IMR-90 (cell line): ENCODE measurements around the gene VAT1L. TPM values are rescaled to one million over a fixed set of nuclear protein-coding genes. Genes with fewer than 3 reads are reported as not detected.

Source experiments
- ATAC-seq: fragments of 200-7000 bp; cut with Tn5 transposase; 2 replicates; pipeline ENCODE4 v1.9.1; 2020; ENCODE audit warnings: low read depth, mild to moderate bottlenecking, moderate library complexity
- BruUV-seq: library from RNA; stranded (reverse); fragments of 400-500 nt; replicated peaks from 2 replicates; lab custom pipeline; 2021; lab: Mats Ljungman, UMichigan
- CTCF ChIA-PET: fragments of 300-600 bp; formaldehyde crosslinking; extraction: SDS; loops from one replicate; lab custom pipeline; 2021; ENCODE audit warnings: antibody characterized with exemption; lab: Yijun Ruan, JAX
- POLR2A ChIA-PET: fragments of 300-600 bp; sonication (Branson Sonifier 250); formaldehyde crosslinking; loops from one replicate; lab custom pipeline; 2022; ENCODE audit warnings: antibody characterized with exemption; ENCODE audit not compliant: unreplicated experiment; lab: Charles Lee
- DNase-seq: peaks from one replicate; pipeline ENCODE4 v3.0.0; 2013
- H2AFZ ChIP-seq: replicated peaks from 2 replicates; pipeline ENCODE3; 2013; ENCODE audit warnings: low read length, mild to moderate bottlenecking; ENCODE audit not compliant: poor library complexity
- H2AK5ac ChIP-seq: 2 replicates; pipeline ENCODE4 v1.6.1; 2013; ENCODE audit warnings: low read depth, low read length, inconsistent platforms
- H2AK9ac ChIP-seq: replicated peaks from 2 replicates; pipeline ENCODE3; 2013; ENCODE audit warnings: mild to moderate bottlenecking, low read depth, low read length, moderate library complexity; ENCODE audit not compliant: poor library complexity
- H2BK120ac ChIP-seq: 2 replicates; pipeline ENCODE4 v1.6.1; 2013; ENCODE audit warnings: low read depth, low read length, inconsistent platforms
- H2BK15ac ChIP-seq: 3 replicates; pipeline ENCODE4 v1.6.1; 2013; ENCODE audit warnings: low read depth, low read length, inconsistent platforms
- H2BK20ac ChIP-seq: 2 replicates; pipeline ENCODE4 v1.6.1; 2013; ENCODE audit warnings: low read depth, mild to moderate bottlenecking, inconsistent platforms, low read length, moderate library complexity
- H2BK5ac ChIP-seq: 2 replicates; pipeline ENCODE4 v1.6.1; 2013; ENCODE audit warnings: mild to moderate bottlenecking, low read depth, low read length, inconsistent platforms; ENCODE audit not compliant: poor library complexity, severe bottlenecking
- H3K14ac ChIP-seq: replicated peaks from 2 replicates; pipeline ENCODE4 v1.6.1; 2013; ENCODE audit warnings: low read depth, low read length, inconsistent platforms
- H3K18ac ChIP-seq: 2 replicates; pipeline ENCODE4 v1.6.1; 2013; ENCODE audit warnings: low read depth, low read length, control low read depth
- H3K23ac ChIP-seq: 2 replicates; pipeline ENCODE4 v1.6.1; 2013; ENCODE audit warnings: low read depth, low read length, inconsistent platforms
- H3K27ac ChIP-seq: 2 replicates; pipeline ENCODE4 v1.5.1; 2013; ENCODE audit warnings: mild to moderate bottlenecking, control low read depth, low read length; ENCODE audit not compliant: insufficient read depth
- H3K27me3 ChIP-seq: 2 replicates; pipeline ENCODE4 v1.6.1; 2013; ENCODE audit warnings: low read length; ENCODE audit not compliant: control insufficient read depth, insufficient read depth
- H3K36me3 ChIP-seq: 2 replicates; pipeline ENCODE4 v1.6.1; 2013; ENCODE audit warnings: low read length, mixed read lengths; ENCODE audit not compliant: control insufficient read depth, insufficient read depth
- H3K4ac ChIP-seq: 2 replicates; pipeline ENCODE4 v1.6.1; 2013; ENCODE audit warnings: low read depth, low read length, inconsistent platforms
- H3K4me1 ChIP-seq: 2 replicates; pipeline ENCODE4 v1.6.1; 2013; ENCODE audit warnings: low read length, mixed read lengths; ENCODE audit not compliant: control insufficient read depth, insufficient read depth
- H3K4me2 ChIP-seq: 2 replicates; pipeline ENCODE4 v1.6.1; 2013; ENCODE audit warnings: low read depth, mild to moderate bottlenecking, control low read depth, low read length, moderate library complexity
- H3K4me3 ChIP-seq: 2 replicates; pipeline ENCODE4 v1.5.1; 2013; ENCODE audit warnings: low read depth, mild to moderate bottlenecking, control low read depth, low read length, moderate library complexity; ENCODE audit not compliant: insufficient read depth
- H3K56ac ChIP-seq: 2 replicates; pipeline ENCODE4 v1.6.1; 2013; ENCODE audit warnings: low read length, inconsistent platforms; ENCODE audit not compliant: insufficient read depth; ENCODE audit errors: extremely low read depth
- H3K79me1 ChIP-seq, 2 experiments: 2 replicates each; pipeline ENCODE4 v1.6.1; 2013; ENCODE audit warnings: low read length in 2 of 2, inconsistent platforms in 1 of 2, low read depth in 1 of 2
- H3K9ac ChIP-seq: 2 replicates; pipeline ENCODE4 v1.6.1; 2013; ENCODE audit warnings: low read depth, low read length, control low read depth
- H3K9me1 ChIP-seq: 2 replicates; pipeline ENCODE4 v1.6.1; 2013; ENCODE audit warnings: low read length, inconsistent platforms; ENCODE audit not compliant: insufficient read depth
- H3K9me3 ChIP-seq: 2 replicates; pipeline ENCODE4 v1.6.1; 2013; ENCODE audit warnings: low read length; ENCODE audit not compliant: control insufficient read depth, insufficient read depth
- H4K20me1 ChIP-seq: 2 replicates; pipeline ENCODE4 v1.6.1; 2013; ENCODE audit warnings: low read length, inconsistent platforms; ENCODE audit not compliant: insufficient read depth
- H4K5ac ChIP-seq: 2 replicates; pipeline ENCODE4 v1.6.1; 2013; ENCODE audit warnings: mild to moderate bottlenecking, low read depth, low read length, control low read depth
- H4K8ac ChIP-seq, 2 experiments: 2 replicates each; pipeline ENCODE4 v1.6.1; 2013; ENCODE audit warnings: low read depth in 2 of 2, low read length in 2 of 2, control low read depth in 1 of 2, inconsistent platforms in 1 of 2
- H4K91ac ChIP-seq: 2 replicates; pipeline ENCODE4 v1.6.1; 2013; ENCODE audit warnings: low read depth, low read length, inconsistent platforms; ENCODE audit not compliant: insufficient read depth
- BHLHE40 ChIP-seq: fragments of 150-350 bp; IDR thresholded peaks from 2 replicates; pipeline ENCODE4 v1.6.1; 2016; ENCODE audit warnings: mild to moderate bottlenecking, low read depth, low read length
- CHD1 ChIP-seq: IDR thresholded peaks from 2 replicates; pipeline ENCODE4 v1.6.1; 2012; ENCODE audit warnings: low read depth, low read length, improper control_type of control experiment
- ELK1 ChIP-seq: fragments of 150-350 bp; IDR thresholded peaks from 2 replicates; pipeline ENCODE4 v1.6.1; 2016; ENCODE audit warnings: low read depth, mild to moderate bottlenecking, low read length, moderate library complexity, borderline replicate concordance
- FOS ChIP-seq: fragments of 150-350 bp; IDR thresholded peaks from 2 replicates; pipeline ENCODE4 v1.6.1; 2016; ENCODE audit warnings: low read depth, low read length
- MAFK ChIP-seq: IDR thresholded peaks from 2 replicates; pipeline ENCODE4 v1.6.1; 2012; ENCODE audit warnings: low read depth, low read length, improper control_type of control experiment
- MAZ ChIP-seq: IDR thresholded peaks from 2 replicates; pipeline ENCODE4 v1.6.1; 2012; ENCODE audit warnings: low read depth, mild to moderate bottlenecking, low read length, improper control_type of control experiment, moderate library complexity, borderline replicate concordance
- MXI1 ChIP-seq: IDR thresholded peaks from 2 replicates; pipeline ENCODE4 v1.6.1; 2012; ENCODE audit warnings: low read depth, mild to moderate bottlenecking, low read length, moderate library complexity, borderline replicate concordance
- NFE2L2 ChIP-seq: fragments of 150-350 bp; IDR thresholded peaks from 2 replicates; pipeline ENCODE4 v1.6.1; 2016; ENCODE audit warnings: low read depth, mild to moderate bottlenecking, low read length
- POLR2A ChIP-seq: IDR thresholded peaks from 2 replicates; pipeline ENCODE4 v1.6.1; 2012; ENCODE audit warnings: mild to moderate bottlenecking, low read depth, low read length
- RAD21 ChIP-seq: IDR thresholded peaks from 2 replicates; pipeline ENCODE4 v1.6.1; 2012; ENCODE audit warnings: low read length, improper control_type of control experiment
- RCOR1 ChIP-seq: IDR thresholded peaks from 2 replicates; pipeline ENCODE4 v1.6.1; 2012; ENCODE audit warnings: mild to moderate bottlenecking, low read length, improper control_type of control experiment; ENCODE audit not compliant: insufficient replicate concordance
- SMC3 ChIP-seq: fragments of 150-350 bp; IDR thresholded peaks from 2 replicates; pipeline ENCODE4 v1.6.1; 2016; ENCODE audit warnings: low read depth, mild to moderate bottlenecking, antibody characterized with exemption, low read length, moderate library complexity
- USF2 ChIP-seq: fragments of 150-350 bp; IDR thresholded peaks from 2 replicates; pipeline ENCODE4 v1.6.1; 2017; ENCODE audit warnings: mild to moderate bottlenecking, antibody characterized with exemption, low read length, low read depth
- WGBS, 2 experiments: methylation state at CpG; one replicate each; pipeline versions ENCODE4 v1.1.5 to v1.1.7; 2013; ENCODE audit warnings: missing lambda C conversion rate in 2 of 2; ENCODE audit not compliant: insufficient read length in 1 of 2; ENCODE audit errors: extremely low coverage in 2 of 2; 5-methylcytosine and 5-hydroxymethylcytosine counted together
- dilution Hi-C: fragments of 300-500 bp; cut with HindIII; formaldehyde crosslinking; loops from one replicate; pipeline ENCODE4 v1.14.3; 2018; ENCODE audit warnings: low sequenced_read_pairs; ENCODE audit not compliant: unreplicated experiment
- in situ Hi-C: fragments of 300-500 bp; cut with MboI; formaldehyde crosslinking; loops from 3 replicates; pipeline ENCODE4 v1.14.3; 2019; ENCODE audit warnings: low sequenced_read_pairs, inconsistent platforms, mixed read lengths
- intact Hi-C: fragments of 100-400 bp; cut with micrococcal nuclease; formaldehyde crosslinking; loops from 2 replicates; pipeline ENCODE4 v1.10.0; 2022
- polyA plus RNA-seq, 3 experiments: library from polyadenylated mRNA; depleted of rRNA; stranded (reverse); fragments of >200 nt; gene quantifications; 2 replicates each; pipeline ENCODE4 v1.2.3, GENCODE V29; 2012; ENCODE audit warnings: low replicate concordance in 1 of 3
- total RNA-seq: library from RNA; depleted of rRNA; stranded (reverse); fragments of >200 nt; gene quantifications from 2 replicates; pipeline ENCODE4 v1.2.3, GENCODE V29; 2012
- TF ChIP-seq, protein P1 (sequence below): conservative IDR thresholded peaks from 2 replicates; pipeline ENCODE4 v1.5.1; 2012; ENCODE audit warnings: mild to moderate bottlenecking, low read depth, low read length, improper control_type of control experiment

The VAT1L gene
- total and polyA plus RNA-seq, 2 of the 4 experiments (the other 2 are of a cell fraction) = 15.4 to 18.5 TPM

DNA sequence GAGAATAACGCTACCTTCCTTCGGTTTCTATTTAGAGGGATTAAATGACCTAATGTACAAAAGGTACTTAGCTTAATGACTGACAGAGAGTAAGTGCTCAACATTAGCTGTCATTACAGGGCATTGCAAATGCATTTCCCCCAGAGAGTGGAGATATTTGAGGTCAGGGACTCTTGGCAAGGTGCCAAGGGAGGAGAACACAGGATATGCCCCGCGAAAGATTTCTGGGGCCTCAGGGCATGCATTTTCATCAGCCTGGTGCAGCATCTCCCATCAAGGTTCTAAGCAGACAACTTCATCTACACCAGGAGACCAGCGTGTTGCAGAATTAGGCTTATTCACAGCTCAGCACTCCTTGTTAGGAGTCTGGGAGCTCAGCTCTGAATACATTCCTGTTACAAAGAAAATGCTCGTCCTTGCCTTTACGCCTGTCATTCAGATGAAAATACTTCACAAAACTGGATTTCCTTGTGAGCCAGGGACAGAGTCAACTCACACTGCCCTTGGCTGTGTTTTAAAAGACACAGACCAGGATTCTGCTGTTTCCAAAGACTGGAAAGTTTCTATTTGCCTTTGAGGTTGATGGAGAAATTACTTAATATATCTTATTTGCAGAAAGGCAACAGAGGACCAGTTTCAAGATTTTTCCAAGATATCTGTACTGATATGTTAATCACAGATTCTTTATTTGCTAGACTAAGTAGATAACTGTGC lies 108.2 kb downstream of the VAT1L start:
- POLR2A ChIA-PET = no interaction called here
- H2BK120ac ChIP-seq = peak overlapping the region; percentile 96
- in situ Hi-C loops (no loop called here), intact Hi-C loops (loop anchor here (5.0 kb wide), 1 partner anchor 174 kb away; the partner anchor contains the start of gene NUDT7), dilution Hi-C loops (no loop called here)
- H3K9me1 ChIP-seq = peaks cover 20% of the 10 kb centered on the region
- H3K4me3 ChIP-seq = no peak overlapping the region
- WGBS, 2 experiments = no CpG with 5 or more reads among the region's 7 CpGs
- H4K8ac ChIP-seq = peak overlapping the region in 1 of 2 experiments; percentile 41; a peak in 1 of 4 replicates
- 0 out of 2 replicates have a peak overlapping the region, but pooled peaks have one; percentile 11 for H3K23ac ChIP-seq
- DNase-seq = no peak
- peak overlapping the region; percentile 20; the same call in 1 of the 2 replicates for H3K27ac ChIP-seq
- peak overlapping the region; percentile 43 for H4K91ac ChIP-seq
- H2BK5ac ChIP-seq = peak overlapping the region; percentile 32
- H3K9me3 ChIP-seq = no peaks in the 10 kb centered on the region
- peak overlapping the region; percentile 18 for H3K4me2 ChIP-seq
- H3K4ac ChIP-seq = peak overlapping the region; percentile 91
- H3K4me1 ChIP-seq = peaks cover 25% of the 10 kb centered on the region
- H3K9ac ChIP-seq = no peak overlapping the region
- peak overlapping the region; percentile 80 for H2BK20ac ChIP-seq
- H3K18ac ChIP-seq = peak overlapping the region; percentile 79
- no peaks in the 10 kb centered on the region for H3K36me3 ChIP-seq
- CTCF ChIA-PET = no interaction called here
- H2BK15ac ChIP-seq = peak overlapping the region; percentile 69; the same call in 1 of the 3 replicates
- 0 out of 2 replicates have a peak overlapping the region, but pooled peaks have one; percentile 10 for H3K56ac ChIP-seq
- H2AK5ac ChIP-seq = 0 out of 2 replicates have a peak overlapping the region, but pooled peaks have one; percentile 6
- no peak for ATAC-seq
- no peak overlapping the region for H2AK9ac ChIP-seq
- BruUV-seq = no TSS peak
- no peaks in the 10 kb centered on the region for H4K20me1 ChIP-seq
- H3K27me3 ChIP-seq = no peaks in the 10 kb centered on the region
- peak overlapping the region; percentile 5 for H2AFZ ChIP-seq
- H3K14ac ChIP-seq = no peak overlapping the region; the same call in 1 of the 2 replicates
- H3K79me1 ChIP-seq = no peaks in the 10 kb centered on the region
- peak overlapping the region; percentile 58 for H4K5ac ChIP-seq
- TF ChIP-seq MAZ = no peak
- no peak for TF ChIP-seq ELK1
- TF ChIP-seq NFE2L2 = no peak
- TF ChIP-seq, protein P1, sequence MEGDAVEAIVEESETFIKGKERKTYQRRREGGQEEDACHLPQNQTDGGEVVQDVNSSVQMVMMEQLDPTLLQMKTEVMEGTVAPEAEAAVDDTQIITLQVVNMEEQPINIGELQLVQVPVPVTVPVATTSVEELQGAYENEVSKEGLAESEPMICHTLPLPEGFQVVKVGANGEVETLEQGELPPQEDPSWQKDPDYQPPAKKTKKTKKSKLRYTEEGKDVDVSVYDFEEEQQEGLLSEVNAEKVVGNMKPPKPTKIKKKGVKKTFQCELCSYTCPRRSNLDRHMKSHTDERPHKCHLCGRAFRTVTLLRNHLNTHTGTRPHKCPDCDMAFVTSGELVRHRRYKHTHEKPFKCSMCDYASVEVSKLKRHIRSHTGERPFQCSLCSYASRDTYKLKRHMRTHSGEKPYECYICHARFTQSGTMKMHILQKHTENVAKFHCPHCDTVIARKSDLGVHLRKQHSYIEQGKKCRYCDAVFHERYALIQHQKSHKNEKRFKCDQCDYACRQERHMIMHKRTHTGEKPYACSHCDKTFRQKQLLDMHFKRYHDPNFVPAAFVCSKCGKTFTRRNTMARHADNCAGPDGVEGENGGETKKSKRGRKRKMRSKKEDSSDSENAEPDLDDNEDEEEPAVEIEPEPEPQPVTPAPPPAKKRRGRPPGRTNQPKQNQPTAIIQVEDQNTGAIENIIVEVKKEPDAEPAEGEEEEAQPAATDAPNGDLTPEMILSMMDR = no peak
- TF ChIP-seq RAD21 = no peak
- no peak for TF ChIP-seq FOS
- TF ChIP-seq MXI1 = no peak
- TF ChIP-seq CHD1 = no peak
- no peak for TF ChIP-seq USF2
- no peak for TF ChIP-seq SMC3
- no peak for TF ChIP-seq MAFK
- TF ChIP-seq BHLHE40 = no peak
- TF ChIP-seq RCOR1 = no peak
- TF ChIP-seq POLR2A = no peak
